ENCODE data around the gene CCR4. TPM values are rescaled to one million over a fixed set of nuclear protein-coding genes. Genes with fewer than 3 reads are reported as not detected.
"Not testable (repeated sequence)": the region's sequence is repeated elsewhere in the genome, so short reads cannot be mapped to it uniquely, and the experiment has no call there.

CCR4 gene
- total RNA-seq, 2 donors from 2014 or later, result 0.11 TPM; not detected in 1

GRCh38 chr3:32983124-32983523 lies 31.7 kb downstream of the CCR4 start:
- Mint-ChIP-seq H3K36me3 (ENCODE audit: low read depth) (no peaks in the 10 kb centered on the region), H3K4me1 (no peaks in the 10 kb centered on the region), H3K27me3 (ENCODE audit: insufficient read depth) (peaks cover 4% of the 10 kb centered on the region), H3K9me3 (peaks cover 1% of the 10 kb centered on the region), H3K27ac (no peak overlapping the region), H3K4me3 (no peak overlapping the region)
- Histone ChIP-seq H3K4me1 (ENCODE audit: control insufficient read depth, insufficient read depth, low read length) (no peaks in the 10 kb centered on the region), H3K9me3 (ENCODE audit: control insufficient read depth, low read length) (no peaks in the 10 kb centered on the region), H3K36me3 (ENCODE audit: control insufficient read depth, insufficient read depth, low read length) (no peaks in the 10 kb centered on the region), H3K27me3 (ENCODE audit: control insufficient read depth, insufficient read depth, low read length, poor library complexity, severe bottlenecking) (no peaks in the 10 kb centered on the region), H3K4me3 (ENCODE audit: low read length) (no peak overlapping the region), H3K9ac (ENCODE audit: extremely low read depth, low read length, poor library complexity, severe bottlenecking) (no peak overlapping the region), H3K27ac (ENCODE audit: low read depth, low read length) (no peak overlapping the region)
- TF ChIP-seq, protein P1, sequence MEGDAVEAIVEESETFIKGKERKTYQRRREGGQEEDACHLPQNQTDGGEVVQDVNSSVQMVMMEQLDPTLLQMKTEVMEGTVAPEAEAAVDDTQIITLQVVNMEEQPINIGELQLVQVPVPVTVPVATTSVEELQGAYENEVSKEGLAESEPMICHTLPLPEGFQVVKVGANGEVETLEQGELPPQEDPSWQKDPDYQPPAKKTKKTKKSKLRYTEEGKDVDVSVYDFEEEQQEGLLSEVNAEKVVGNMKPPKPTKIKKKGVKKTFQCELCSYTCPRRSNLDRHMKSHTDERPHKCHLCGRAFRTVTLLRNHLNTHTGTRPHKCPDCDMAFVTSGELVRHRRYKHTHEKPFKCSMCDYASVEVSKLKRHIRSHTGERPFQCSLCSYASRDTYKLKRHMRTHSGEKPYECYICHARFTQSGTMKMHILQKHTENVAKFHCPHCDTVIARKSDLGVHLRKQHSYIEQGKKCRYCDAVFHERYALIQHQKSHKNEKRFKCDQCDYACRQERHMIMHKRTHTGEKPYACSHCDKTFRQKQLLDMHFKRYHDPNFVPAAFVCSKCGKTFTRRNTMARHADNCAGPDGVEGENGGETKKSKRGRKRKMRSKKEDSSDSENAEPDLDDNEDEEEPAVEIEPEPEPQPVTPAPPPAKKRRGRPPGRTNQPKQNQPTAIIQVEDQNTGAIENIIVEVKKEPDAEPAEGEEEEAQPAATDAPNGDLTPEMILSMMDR (conservative IDR thresholded peaks at IDR 0.05), result no peak
- DNase-seq, result no peak

GRCh38 chr3:32984918-32985317 lies 33.5 kb downstream of the CCR4 start:
- not testable (repeated sequence) for DNase-seq; H3K9me3 Mint-ChIP-seq; H3K4me1 Mint-ChIP-seq; H3K36me3 Mint-ChIP-seq (ENCODE audit: low read depth); H3K36me3 ChIP-seq (ENCODE audit: control insufficient read depth, insufficient read depth, low read length); H3K9ac ChIP-seq (ENCODE audit: extremely low read depth, low read length, poor library complexity, severe bottlenecking); H3K27ac ChIP-seq (ENCODE audit: low read depth, low read length); H3K27me3 Mint-ChIP-seq (ENCODE audit: insufficient read depth); H3K9me3 ChIP-seq (ENCODE audit: control insufficient read depth, low read length); H3K4me3 ChIP-seq (ENCODE audit: low read length); H3K27ac Mint-ChIP-seq; H3K4me1 ChIP-seq (ENCODE audit: control insufficient read depth, insufficient read depth, low read length); H3K4me3 Mint-ChIP-seq; H3K27me3 ChIP-seq (ENCODE audit: control insufficient read depth, insufficient read depth, low read length, poor library complexity, severe bottlenecking)
- 80 to 100% methylated on average over 1 of the region's 3 CpGs for WGBS, 2 experiments (ENCODE audit: insufficient coverage in 1 of 2, insufficient read length in 1 of 2)

GRCh38 chr3:32989171-32989570 lies 37.7 kb downstream of the CCR4 start:
- Histone ChIP-seq H3K9ac (ENCODE audit: extremely low read depth, low read length, poor library complexity, severe bottlenecking) (no peak overlapping the region), H3K4me3 (ENCODE audit: low read length) (no peak overlapping the region), H3K9me3 (ENCODE audit: control insufficient read depth, low read length) (no peaks in the 10 kb centered on the region), H3K36me3 (ENCODE audit: control insufficient read depth, insufficient read depth, low read length) (no peaks in the 10 kb centered on the region), H3K27ac (ENCODE audit: low read depth, low read length) (no peak overlapping the region), H3K27me3 (ENCODE audit: control insufficient read depth, insufficient read depth, low read length, poor library complexity, severe bottlenecking) (no peaks in the 10 kb centered on the region), H3K4me1 (ENCODE audit: control insufficient read depth, insufficient read depth, low read length) (no peaks in the 10 kb centered on the region)
- Mint-ChIP-seq H3K4me1 (no peaks in the 10 kb centered on the region), H3K9me3 (no peaks in the 10 kb centered on the region), H3K27ac (no peak overlapping the region), H3K36me3 (ENCODE audit: low read depth) (no peaks in the 10 kb centered on the region), H3K4me3 (no peak overlapping the region), H3K27me3 (ENCODE audit: insufficient read depth) (peaks cover 4% of the 10 kb centered on the region)
- TF ChIP-seq, protein P1 (conservative IDR thresholded peaks at IDR 0.05), result no peak
- DNase-seq, result no peak
- WGBS, 2 experiments (ENCODE audit: insufficient coverage in 1 of 2, insufficient read length in 1 of 2), result 80 to 86% methylated on average over 1 to 6 of the region's 6 CpGs

- Mint-ChIP-seq H3K9me3 (no peaks in the 10 kb centered on the region), H3K4me1 (no peaks in the 10 kb centered on the region), H3K27me3 (ENCODE audit: insufficient read depth) (peaks cover 4% of the 10 kb centered on the region), H3K27ac (no peak overlapping the region), H3K36me3 (ENCODE audit: low read depth) (no peaks in the 10 kb centered on the region), H3K4me3 (no peak overlapping the region)
- Histone ChIP-seq H3K4me1 (ENCODE audit: control insufficient read depth, insufficient read depth, low read length) (no peaks in the 10 kb centered on the region), H3K27me3 (ENCODE audit: control insufficient read depth, insufficient read depth, low read length, poor library complexity, severe bottlenecking) (no peaks in the 10 kb centered on the region), H3K9ac (ENCODE audit: extremely low read depth, low read length, poor library complexity, severe bottlenecking) (no peak overlapping the region), H3K4me3 (ENCODE audit: low read length) (no peak overlapping the region), H3K9me3 (ENCODE audit: control insufficient read depth, low read length) (no peaks in the 10 kb centered on the region), H3K27ac (ENCODE audit: low read depth, low read length) (no peak overlapping the region), H3K36me3 (ENCODE audit: control insufficient read depth, insufficient read depth, low read length) (no peaks in the 10 kb centered on the region)
- WGBS, 2 experiments (ENCODE audit: insufficient coverage in 1 of 2, insufficient read length in 1 of 2), result 88% methylated on average over 2 of the region's 2 CpGs; no CpG with 5 or more reads in 1 of the 2 experiments
- TF ChIP-seq, protein P1 (conservative IDR thresholded peaks at IDR 0.05), result no peak
- DNase-seq, result no peak
Observed at GRCh38 chr3:32990116-32990515, 38.7 kb downstream of the CCR4 start.

Data from endodermal cell (in vitro differentiated cells).